Activated CD4-positive, CD25-positive, alpha-beta regulatory T cell (primary cell): ENCODE results near the gene CSNK1G3.

ENCODE experiments used
- DNase-seq, 4 experiments: peaks; one replicate each; lab custom pipeline; 2025; lab: John Stamatoyannopoulos, UW

CSNK1G3 gene

GRCh38 chr5:123647066-123647465, 135.1 kb downstream of the CSNK1G3 start:
- no peak for DNase-seq

- DNase-seq: no peak
Observed at GRCh38 chr5:123651234-123651633, 139.3 kb downstream of the CSNK1G3 start.

DNA sequence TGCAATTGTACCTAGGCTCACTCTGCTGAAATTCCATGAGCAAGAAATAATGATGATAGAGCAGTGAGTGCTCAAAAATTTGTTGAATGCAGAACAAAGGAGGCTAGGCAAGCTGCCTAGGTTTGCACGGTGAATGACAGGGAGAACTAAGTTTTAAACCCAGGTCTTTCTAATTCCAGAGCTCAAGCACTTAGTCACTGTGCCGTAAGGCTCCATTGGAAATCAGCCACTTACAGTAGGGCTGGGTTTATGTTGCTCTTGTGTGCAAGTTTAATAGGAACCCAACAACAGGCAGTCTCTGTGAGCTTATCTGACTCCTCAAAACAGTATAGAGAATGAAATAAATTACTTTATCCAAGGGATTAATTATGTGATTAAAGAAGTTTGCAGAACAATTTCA, 147.0 kb downstream of the CSNK1G3 start:
- no peak for DNase-seq

DNA sequence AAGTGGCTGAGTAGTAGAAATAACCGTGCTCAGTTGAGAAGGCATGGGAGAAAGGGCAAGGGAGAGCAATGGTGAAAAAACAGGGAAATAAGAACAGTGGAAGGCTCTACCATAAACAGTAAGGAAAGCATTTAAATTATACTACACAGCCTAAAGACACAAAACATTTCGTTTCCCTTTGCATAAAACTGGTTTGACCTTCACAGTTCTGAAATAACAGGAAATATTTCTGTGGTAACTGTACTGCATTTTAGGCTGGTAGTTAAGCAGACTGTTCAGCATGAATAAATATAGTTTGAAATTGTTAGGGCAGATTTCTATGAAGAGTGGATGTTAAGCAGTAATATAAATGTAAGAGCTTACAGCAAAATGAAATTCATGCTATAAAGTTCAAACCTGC, 147.5 kb downstream of the CSNK1G3 start:
- no peak for DNase-seq

DNA sequence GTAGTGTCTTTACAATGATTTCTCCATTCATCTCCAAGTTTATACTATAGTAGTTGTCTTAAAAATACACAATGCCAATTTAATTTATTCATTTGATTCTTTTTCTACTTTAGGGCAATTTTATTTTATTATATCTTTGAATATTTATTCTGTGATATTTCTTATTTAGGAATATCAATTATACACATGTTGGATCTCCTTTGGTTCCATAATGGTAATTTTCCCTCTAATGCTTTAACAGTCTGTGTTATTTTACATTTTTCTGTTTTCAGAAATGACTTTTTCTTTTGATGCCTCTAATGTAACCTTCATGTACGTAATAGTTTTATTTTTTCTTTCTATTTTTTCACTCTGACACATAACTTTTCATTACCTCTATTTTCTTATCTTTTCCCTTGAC, 153.0 kb downstream of the CSNK1G3 start:
- no peak for DNase-seq

DNA sequence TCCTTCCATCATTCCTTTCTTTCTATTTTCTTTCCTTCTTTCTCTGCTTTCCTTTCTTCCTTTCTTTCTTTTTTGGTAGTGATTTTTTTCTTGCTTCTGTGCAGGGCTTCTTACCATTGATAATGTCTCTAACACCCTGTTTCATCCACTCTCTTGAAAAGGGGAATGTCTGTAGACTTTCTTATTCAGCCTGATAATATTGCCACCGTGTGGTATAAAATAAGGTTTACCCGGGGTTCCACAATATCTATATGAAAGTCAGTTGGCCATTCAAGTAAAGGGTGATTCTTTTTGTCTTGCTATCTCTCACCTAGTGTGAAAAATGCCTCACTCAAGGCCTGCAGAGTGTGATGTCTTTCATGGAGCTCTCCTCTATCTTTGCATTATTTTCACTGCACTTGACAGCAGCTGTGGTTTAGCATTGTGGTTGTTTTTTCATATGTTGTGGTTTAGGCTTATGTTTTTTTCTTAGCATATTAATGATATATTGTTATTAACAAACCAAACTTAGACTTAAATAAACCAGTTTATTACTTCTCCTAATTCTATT, 153.9 kb downstream of the CSNK1G3 start:
- no peak for DNase-seq
